IMR-90 (cell line): ENCODE results near the gene CHDH.

Experiments used
- BHLHE40 ChIP-seq: fragments of 150-350 bp; IDR thresholded peaks from 2 replicates; pipeline ENCODE4 v1.6.1; 2016; ENCODE audit warnings: mild to moderate bottlenecking, low read depth, low read length
- CEBPB ChIP-seq: IDR thresholded peaks from 2 replicates; pipeline ENCODE4 v1.6.1; 2012; ENCODE audit warnings: low read depth, low read length, improper control_type of control experiment
- CHD1 ChIP-seq: IDR thresholded peaks from 2 replicates; pipeline ENCODE4 v1.6.1; 2012; ENCODE audit warnings: low read depth, low read length, improper control_type of control experiment
- CTCF ChIP-seq: conservative IDR thresholded peaks from 2 replicates; pipeline ENCODE4 v1.5.1; 2012; ENCODE audit warnings: mild to moderate bottlenecking, low read depth, low read length, improper control_type of control experiment
- ELK1 ChIP-seq: fragments of 150-350 bp; IDR thresholded peaks from 2 replicates; pipeline ENCODE4 v1.6.1; 2016; ENCODE audit warnings: low read depth, mild to moderate bottlenecking, low read length, moderate library complexity, borderline replicate concordance
- MAFK ChIP-seq: IDR thresholded peaks from 2 replicates; pipeline ENCODE4 v1.6.1; 2012; ENCODE audit warnings: low read depth, low read length, improper control_type of control experiment
- MAZ ChIP-seq: IDR thresholded peaks from 2 replicates; pipeline ENCODE4 v1.6.1; 2012; ENCODE audit warnings: low read depth, mild to moderate bottlenecking, low read length, improper control_type of control experiment, moderate library complexity, borderline replicate concordance
- MXI1 ChIP-seq: IDR thresholded peaks from 2 replicates; pipeline ENCODE4 v1.6.1; 2012; ENCODE audit warnings: low read depth, mild to moderate bottlenecking, low read length, moderate library complexity, borderline replicate concordance
- POLR2A ChIP-seq: IDR thresholded peaks from 2 replicates; pipeline ENCODE4 v1.6.1; 2012; ENCODE audit warnings: mild to moderate bottlenecking, low read depth, low read length
- RAD21 ChIP-seq: IDR thresholded peaks from 2 replicates; pipeline ENCODE4 v1.6.1; 2012; ENCODE audit warnings: low read length, improper control_type of control experiment
- RFX5 ChIP-seq: IDR thresholded peaks from 2 replicates; pipeline ENCODE4 v1.8.0; 2012; ENCODE audit warnings: low read depth, mild to moderate bottlenecking, low read length, moderate library complexity

- TF ChIP-seq POLR2A (no peak), CHD1 (no peak), CTCF (no peak), RAD21 (no peak), CEBPB (no peak), MAFK (no peak), ELK1 (no peak), RFX5 (no peak), BHLHE40 (no peak), MXI1 (no peak), MAZ (no peak)
Observed at GRCh38 chr3:53820084-53820483, 26.1 kb downstream of the CHDH start.
